Activated T-cell treated with anti-CD3 and anti-CD28 coated beads, Interleukin-2, amount 50 U/mL, for 4 hours (primary cell): ENCODE results near the gene SORCS2. TPM values are rescaled to one million over a fixed set of nuclear protein-coding genes. Genes with fewer than 3 reads are reported as not detected.

Experiments used
- ATAC-seq, 2 donors: fragments of 200-7000 bp; cut with Tn5 transposase; one replicate each; pipeline ENCODE4 v1.10.0; 2021
- DNase-seq: peaks from one replicate; pipeline ENCODE4 v3.0.0-alpha.2; 2020
- H3K27me3 Mint-ChIP-seq: one replicate; pipeline ENCODE4 v1.8.0; 2021; ENCODE audit warnings: low read depth, mixed read lengths
- H3K36me3 Mint-ChIP-seq: one replicate; pipeline ENCODE4 v1.8.0; 2022; ENCODE audit warnings: mixed read lengths; ENCODE audit not compliant: insufficient read depth
- H3K4me1 Mint-ChIP-seq: one replicate; pipeline ENCODE4 v1.8.0; 2021; ENCODE audit warnings: low read depth, mixed read lengths
- H3K4me3 Mint-ChIP-seq: one replicate; pipeline ENCODE4 v1.8.0; 2021; ENCODE audit warnings: mild to moderate bottlenecking, moderate library complexity, mixed read lengths
- H3K9me3 Mint-ChIP-seq: one replicate; pipeline ENCODE4 v1.8.0; 2021; ENCODE audit warnings: mixed read lengths
- total RNA-seq, 3 donors: library from RNA; stranded (reverse); gene quantifications; one replicate each; pipeline ENCODE4 v1.2.1, GENCODE V29; 2021

Gene SORCS2
- total RNA-seq, 3 donors from 2014 or later = 0.18 to 0.43 TPM; not detected in 1

DNA sequence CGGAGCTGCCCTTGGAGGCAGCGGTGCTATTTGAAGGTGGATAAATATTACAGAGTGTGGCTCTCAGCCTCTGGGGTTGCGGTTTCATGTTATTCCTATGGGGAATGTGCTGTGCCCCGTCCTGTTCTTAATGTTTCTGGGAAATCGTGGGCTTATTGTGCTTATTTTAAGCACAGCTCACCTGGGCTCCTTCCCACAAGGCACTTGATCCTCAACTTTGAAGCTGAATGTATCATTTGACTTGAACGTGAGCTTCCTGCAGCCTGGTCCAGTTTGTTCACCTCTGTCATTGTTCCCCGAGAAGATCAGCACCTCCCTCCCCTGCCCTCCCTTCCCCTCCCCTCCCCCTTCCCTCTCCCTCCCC lies 3.9 kb downstream of the SORCS2 start:
- Mint-ChIP-seq H3K27me3 (peaks cover 57% of the 10 kb centered on the region), H3K4me3 (no peak overlapping the region), H3K9me3 (no peaks in the 10 kb centered on the region), H3K4me1 (peaks cover 1% of the 10 kb centered on the region), H3K36me3 (no peaks in the 10 kb centered on the region)
- no peak for ATAC-seq
- DNase-seq = no peak

DNA sequence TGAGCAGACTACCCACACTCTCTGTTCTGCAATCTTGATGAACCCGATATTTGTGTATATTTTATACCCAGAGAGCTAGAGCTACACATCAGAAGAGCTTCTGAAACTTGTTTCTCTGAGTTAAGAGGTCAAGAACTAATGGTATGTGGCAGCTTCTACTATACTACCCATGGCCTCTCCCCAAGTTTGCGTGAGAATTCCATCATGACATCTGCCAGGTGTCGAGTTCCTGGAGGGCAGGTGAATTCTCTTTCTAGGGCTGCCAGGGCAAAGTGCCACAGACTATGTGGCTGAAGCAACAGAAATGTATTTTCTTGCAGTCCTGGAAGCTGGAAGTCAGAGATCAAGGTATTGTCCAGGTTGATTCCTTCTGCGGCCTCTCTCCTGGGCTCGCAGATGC lies 4.4 kb downstream of the SORCS2 start:
- DNase-seq = no peak
- H3K9me3 Mint-ChIP-seq = no peaks in the 10 kb centered on the region
- no peaks in the 10 kb centered on the region for H3K36me3 Mint-ChIP-seq
- H3K4me3 Mint-ChIP-seq = no peak overlapping the region
- peaks cover 1% of the 10 kb centered on the region for H3K4me1 Mint-ChIP-seq
- peaks cover 57% of the 10 kb centered on the region for H3K27me3 Mint-ChIP-seq
- ATAC-seq = no peak

DNA sequence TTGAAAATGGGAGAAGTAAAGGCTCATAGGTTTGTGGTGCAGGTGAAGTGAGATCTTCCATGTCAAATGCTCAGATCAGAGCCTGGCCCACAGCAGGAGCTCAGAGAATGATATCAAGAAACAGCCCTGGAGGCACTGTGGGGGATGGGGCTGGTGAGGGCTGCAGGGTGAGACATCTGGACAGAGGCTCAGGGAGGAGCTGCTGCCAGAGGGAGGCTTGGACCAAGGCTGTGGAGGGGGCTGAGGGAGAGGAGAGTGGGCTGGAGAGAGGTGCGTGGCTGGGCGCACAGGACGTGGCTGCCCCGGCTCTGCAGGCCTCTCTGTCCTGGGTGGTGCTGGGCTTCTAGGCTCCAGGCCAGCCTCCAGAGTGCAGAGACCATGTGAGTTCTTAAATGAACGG lies 5.6 kb downstream of the SORCS2 start:
- Mint-ChIP-seq H3K4me1 (peaks cover 1% of the 10 kb centered on the region), H3K4me3 (no peak overlapping the region), H3K27me3 (peaks cover 55% of the 10 kb centered on the region), H3K9me3 (no peaks in the 10 kb centered on the region), H3K36me3 (no peaks in the 10 kb centered on the region)
- ATAC-seq (no peak), DNase-seq (no peak)

- Mint-ChIP-seq H3K4me1 (no peaks in the 10 kb centered on the region), H3K4me3 (no peak overlapping the region), H3K36me3 (no peaks in the 10 kb centered on the region), H3K27me3 (peaks cover 50% of the 10 kb centered on the region), H3K9me3 (no peaks in the 10 kb centered on the region)
- ATAC-seq (no peak), DNase-seq (no peak)
These were observed 6.2 kb downstream of the SORCS2 start for GRCh38 chr4:7198440-7199128.

- Mint-ChIP-seq H3K4me1 (no peaks in the 10 kb centered on the region), H3K36me3 (no peaks in the 10 kb centered on the region), H3K27me3 (peaks cover 43% of the 10 kb centered on the region), H3K4me3 (no peak overlapping the region), H3K9me3 (no peaks in the 10 kb centered on the region)
- no peak for ATAC-seq
- DNase-seq = no peak
These were observed 6.9 kb downstream of the SORCS2 start for GRCh38 chr4:7199129-7199725.

DNA sequence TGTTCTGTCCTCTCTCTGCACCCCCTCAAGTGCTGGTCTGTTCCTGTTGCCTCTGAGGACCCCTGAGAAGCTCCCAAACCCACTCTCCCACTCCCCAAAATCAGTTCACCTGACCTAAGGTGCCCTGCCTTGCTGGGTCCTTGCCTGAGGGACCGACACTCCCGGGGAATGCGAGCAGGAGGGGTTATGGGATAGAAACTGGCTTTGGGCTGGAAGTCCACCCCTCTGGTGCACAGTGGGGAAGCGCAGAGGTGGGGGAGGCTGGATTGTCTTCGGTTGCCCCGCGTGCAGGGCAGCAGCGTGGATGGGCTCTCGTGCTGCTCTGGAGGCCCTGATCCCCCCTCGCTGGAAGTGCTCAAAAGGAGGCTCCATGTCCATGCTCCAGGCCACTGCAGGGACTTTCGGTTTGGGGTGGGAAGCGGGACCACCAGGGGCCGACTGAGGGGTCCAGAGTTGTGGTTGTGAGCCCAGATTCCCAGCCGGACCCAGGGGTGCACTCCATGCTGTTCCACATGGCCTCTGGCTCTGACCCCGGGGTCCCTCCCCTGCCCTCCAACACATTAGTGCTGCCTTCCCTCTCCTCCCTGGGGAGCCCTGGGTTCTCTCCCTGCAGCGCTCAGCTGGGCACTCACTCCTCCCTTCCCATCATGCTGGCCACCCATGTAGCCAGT lies 7.6 kb downstream of the SORCS2 start:
- H3K27me3 Mint-ChIP-seq = peaks cover 36% of the 10 kb centered on the region
- no peaks in the 10 kb centered on the region for H3K36me3 Mint-ChIP-seq
- no peaks in the 10 kb centered on the region for H3K4me1 Mint-ChIP-seq
- no peak overlapping the region for H3K4me3 Mint-ChIP-seq
- DNase-seq (no peak), ATAC-seq (no peak)
- H3K9me3 Mint-ChIP-seq = no peaks in the 10 kb centered on the region

- H3K36me3 Mint-ChIP-seq = no peaks in the 10 kb centered on the region
- no peak for ATAC-seq
- H3K27me3 Mint-ChIP-seq = peaks cover 34% of the 10 kb centered on the region
- no peak overlapping the region for H3K4me3 Mint-ChIP-seq
- no peaks in the 10 kb centered on the region for H3K4me1 Mint-ChIP-seq
- no peaks in the 10 kb centered on the region for H3K9me3 Mint-ChIP-seq
- no peak for DNase-seq
These were observed 8.5 kb downstream of the SORCS2 start for GRCh38 chr4:7200801-7201200.

DNA sequence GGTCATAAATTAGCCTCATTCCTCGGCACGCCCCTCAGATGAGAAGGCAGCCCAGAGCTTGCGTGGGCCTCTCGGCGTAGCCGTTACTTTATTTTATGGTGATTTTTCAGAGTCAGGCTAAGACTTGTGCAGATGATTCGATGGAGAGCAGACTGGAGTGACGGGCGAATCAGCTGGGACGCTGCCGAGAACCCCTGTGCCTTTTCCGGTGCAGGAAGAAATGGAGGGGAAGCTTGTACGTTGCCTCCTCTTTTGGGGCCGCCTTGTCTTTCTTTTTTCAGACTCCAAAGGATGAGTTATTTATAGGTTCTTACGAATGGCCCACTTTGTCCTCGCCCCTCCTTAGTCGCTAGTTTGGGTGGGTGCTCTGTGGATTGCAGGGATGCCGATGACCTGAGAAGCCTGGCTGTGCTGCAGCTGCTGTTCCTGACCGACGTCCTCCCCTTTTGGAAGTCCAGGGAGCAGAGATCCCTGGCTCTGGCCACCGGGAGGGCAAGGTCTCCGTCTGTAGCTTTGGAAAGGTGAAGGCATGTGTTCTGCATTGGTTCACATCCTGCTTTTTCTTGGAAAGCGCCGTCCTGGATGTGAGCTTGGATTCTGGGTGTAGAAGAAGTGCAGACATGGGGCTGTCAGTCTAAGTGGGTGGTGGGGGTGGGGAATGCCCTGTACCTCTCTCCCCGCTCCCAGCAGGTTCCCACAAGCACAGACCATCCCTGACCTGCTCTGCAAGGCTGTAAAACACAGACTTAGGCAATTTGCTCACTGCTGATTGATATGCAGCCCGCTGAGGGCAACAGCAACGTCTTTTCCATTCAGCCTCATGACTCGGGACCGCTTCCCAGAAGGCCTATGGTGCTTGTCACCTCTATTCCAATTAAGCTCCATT lies 9.3 kb downstream of the SORCS2 start:
- peaks cover 29% of the 10 kb centered on the region for H3K27me3 Mint-ChIP-seq
- ATAC-seq = no peak
- no peaks in the 10 kb centered on the region for H3K9me3 Mint-ChIP-seq
- H3K4me3 Mint-ChIP-seq = no peak overlapping the region
- H3K36me3 Mint-ChIP-seq = no peaks in the 10 kb centered on the region
- DNase-seq = no peak
- no peaks in the 10 kb centered on the region for H3K4me1 Mint-ChIP-seq

DNA sequence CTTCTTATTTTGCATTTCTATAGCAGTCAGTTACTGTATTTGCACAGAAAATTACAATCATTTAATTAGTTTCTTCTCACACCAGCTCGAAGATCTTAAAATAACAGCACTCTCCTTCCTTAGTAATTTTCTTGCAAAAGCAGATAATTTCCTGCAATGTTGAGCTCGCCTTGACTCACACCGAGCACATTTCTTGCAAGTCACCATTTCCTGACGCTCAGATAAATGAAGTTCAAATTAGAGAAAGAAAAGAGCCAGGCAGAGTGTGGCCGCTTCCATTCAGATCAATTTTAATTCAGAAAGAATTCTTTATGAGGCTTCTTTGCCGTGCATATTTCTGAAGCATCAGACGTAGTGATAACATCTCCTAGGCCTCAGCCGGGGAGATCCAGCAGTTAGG lies 10.1 kb downstream of the SORCS2 start:
- no peak for ATAC-seq
- no peak for DNase-seq
- H3K27me3 Mint-ChIP-seq = peaks cover 25% of the 10 kb centered on the region
- no peaks in the 10 kb centered on the region for H3K9me3 Mint-ChIP-seq
- H3K4me3 Mint-ChIP-seq = no peak overlapping the region
- no peaks in the 10 kb centered on the region for H3K4me1 Mint-ChIP-seq
- H3K36me3 Mint-ChIP-seq = no peaks in the 10 kb centered on the region

DNA sequence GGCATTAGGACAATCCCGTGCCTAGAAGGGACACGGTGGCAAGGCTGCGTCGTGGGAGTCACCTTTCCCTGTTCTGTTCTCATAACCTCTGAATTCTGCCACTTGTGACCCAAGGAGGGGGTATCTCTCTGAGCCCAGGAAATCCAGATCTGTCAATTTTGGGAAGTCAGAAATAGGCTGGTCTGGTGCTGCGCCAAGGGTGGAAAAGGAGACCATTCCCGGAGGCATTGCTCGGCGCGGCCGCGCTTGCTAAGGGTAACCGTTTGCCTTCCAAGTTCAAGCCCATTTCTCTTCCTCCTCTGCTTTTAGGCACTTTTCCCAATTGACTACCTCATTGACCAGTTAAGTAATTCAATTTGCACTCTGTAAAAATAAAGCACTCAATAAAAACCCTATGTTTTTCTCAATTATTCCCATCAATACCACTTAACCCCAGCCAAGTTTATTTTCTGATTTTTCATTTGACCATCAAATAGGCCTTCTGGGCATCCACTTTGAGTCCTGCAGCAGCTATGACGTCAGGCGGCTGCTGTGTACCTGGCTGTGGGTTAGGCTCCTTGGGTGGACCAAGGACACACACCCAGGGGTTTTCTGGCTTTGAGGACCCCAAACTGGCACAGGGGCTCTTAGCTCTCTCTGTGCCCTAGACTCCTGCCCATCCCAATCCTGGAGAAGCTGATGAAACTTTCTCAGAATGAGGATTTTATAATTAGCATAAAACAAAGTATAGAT lies 12.5 kb downstream of the SORCS2 start:
- no peaks in the 10 kb centered on the region for H3K36me3 Mint-ChIP-seq
- no peak overlapping the region for H3K4me3 Mint-ChIP-seq
- H3K4me1 Mint-ChIP-seq = no peaks in the 10 kb centered on the region
- DNase-seq (no peak), ATAC-seq (no peak)
- H3K27me3 Mint-ChIP-seq = peaks cover 16% of the 10 kb centered on the region
- H3K9me3 Mint-ChIP-seq = no peaks in the 10 kb centered on the region

GRCh38 chr4:7206385-7206784 lies 14.0 kb downstream of the SORCS2 start:
- Mint-ChIP-seq H3K9me3 (no peaks in the 10 kb centered on the region), H3K27me3 (peaks cover 13% of the 10 kb centered on the region), H3K36me3 (no peaks in the 10 kb centered on the region), H3K4me3 (no peak overlapping the region), H3K4me1 (no peaks in the 10 kb centered on the region)
- no peak for ATAC-seq
- DNase-seq = no peak

- Mint-ChIP-seq H3K36me3 (no peaks in the 10 kb centered on the region), H3K4me3 (no peak overlapping the region), H3K9me3 (no peaks in the 10 kb centered on the region), H3K4me1 (no peaks in the 10 kb centered on the region), H3K27me3 (peaks cover 13% of the 10 kb centered on the region)
- ATAC-seq (no peak), DNase-seq (no peak)
These were observed 14.7 kb downstream of the SORCS2 start for GRCh38 chr4:7206911-7207567.

DNA sequence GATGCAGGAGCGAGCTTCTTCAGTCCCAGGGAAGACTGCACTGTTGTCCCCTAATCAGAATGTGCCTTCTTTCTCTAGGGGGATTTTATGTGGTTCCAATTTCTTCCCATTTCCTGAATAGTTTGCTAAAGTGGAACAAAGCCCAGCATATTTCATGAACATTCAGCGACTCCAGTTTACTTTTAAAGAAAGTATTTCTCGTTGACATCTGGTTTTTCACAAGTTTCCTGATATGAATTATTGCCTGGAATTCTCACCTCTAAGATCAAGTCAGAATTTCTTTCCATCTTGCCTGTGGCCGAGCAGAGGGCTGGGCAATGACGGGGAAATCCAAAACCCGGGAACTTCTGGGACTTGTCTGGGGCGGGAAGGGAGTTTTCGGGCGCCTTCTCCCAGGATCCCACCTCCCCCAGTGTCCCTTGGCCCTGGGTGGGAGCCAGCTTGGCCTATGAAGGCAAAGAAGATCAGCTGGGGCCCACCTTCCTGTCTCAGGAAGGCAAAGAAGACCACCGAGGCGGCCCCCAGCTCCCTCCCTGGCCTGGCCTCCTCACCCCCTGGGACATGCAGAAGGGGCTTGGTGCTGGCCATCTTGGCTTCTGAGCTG lies 15.4 kb downstream of the SORCS2 start:
- no peak for ATAC-seq
- DNase-seq = no peak
- H3K36me3 Mint-ChIP-seq = no peaks in the 10 kb centered on the region
- no peaks in the 10 kb centered on the region for H3K9me3 Mint-ChIP-seq
- no peaks in the 10 kb centered on the region for H3K4me1 Mint-ChIP-seq
- H3K4me3 Mint-ChIP-seq = no peak overlapping the region
- peaks cover 13% of the 10 kb centered on the region for H3K27me3 Mint-ChIP-seq
